H1 (cell line): ENCODE measurements around the gene MRPS30. TPM values are rescaled to one million over a fixed set of nuclear protein-coding genes. Genes with fewer than 3 reads are reported as not detected.

Experiments
- BACH1 ChIP-seq: IDR thresholded peaks from 2 replicates; pipeline ENCODE4 v1.6.1; 2012; ENCODE audit warnings: low read length, improper control_type of control experiment
- CTBP2 ChIP-seq: IDR thresholded peaks from 2 replicates; pipeline ENCODE4 v1.7.0; 2011; ENCODE audit warnings: borderline replicate concordance, mild to moderate bottlenecking, moderate library complexity, mixed read lengths, low read length; ENCODE audit not compliant: insufficient read depth, insufficient read length
- KDM1A ChIP-seq: fragments of 200-600, 300-600 bp; sonication (generic); IDR thresholded peaks from 2 replicates; pipeline ENCODE4 v1.7.1; 2016; ENCODE audit warnings: mild to moderate bottlenecking, low read length, borderline replicate concordance
- SUZ12 ChIP-seq: fragments of 200-600 bp; sonication (generic); IDR thresholded peaks from 2 replicates; pipeline ENCODE4 v1.6.1; 2012; ENCODE audit warnings: mild to moderate bottlenecking, inconsistent platforms, low read length, moderate library complexity, mixed read lengths
- polyA plus RNA-seq, 7 experiments: library from polyadenylated mRNA; depleted of rRNA in 3 of 7; stranded (reverse) in 5 of 7; unstranded in 2 of 7; fragments of >200 nt in 5 of 7; fragments of 200-250 nt in 2 of 7; gene quantifications; 1 replicate in 5 of 7; 2 replicates in 1 of 7; 4 replicates in 1 of 7; pipeline versions ENCODE4 v1.2.1 to v1.2.3, GENCODE V29; 2011 to 2013; ENCODE audit warnings: missing spikeins in 2 of 7, mixed read lengths in 2 of 7
- total RNA-seq: library from RNA; stranded (reverse); fragmentation: NEBNext Ultra II Directional; extraction: Animal tissue kit (Norgen Biotek cat#: 25700); gene quantifications from 2 replicates; pipeline ENCODE4 v1.2.1, GENCODE V29; 2021
- TF ChIP-seq, protein P1 (sequence below): fragments of 300-600 bp; sonication (generic); IDR thresholded peaks from 2 replicates; pipeline ENCODE4 v1.7.1; 2012; ENCODE audit warnings: low read length, moderate library complexity, mild to moderate bottlenecking, inconsistent platforms; ENCODE audit not compliant: insufficient replicate concordance
- TF ChIP-seq, protein P2 (sequence below): IDR thresholded peaks from 2 replicates; pipeline ENCODE4 v1.6.1; 2012; ENCODE audit warnings: inconsistent platforms

Gene MRPS30
- total and polyA plus RNA-seq, 2 of the 8 experiments (the other 6 are each of a cell fraction or from before 2014, with no cell fraction given) = 61.9 to 85.2 TPM

DNA sequence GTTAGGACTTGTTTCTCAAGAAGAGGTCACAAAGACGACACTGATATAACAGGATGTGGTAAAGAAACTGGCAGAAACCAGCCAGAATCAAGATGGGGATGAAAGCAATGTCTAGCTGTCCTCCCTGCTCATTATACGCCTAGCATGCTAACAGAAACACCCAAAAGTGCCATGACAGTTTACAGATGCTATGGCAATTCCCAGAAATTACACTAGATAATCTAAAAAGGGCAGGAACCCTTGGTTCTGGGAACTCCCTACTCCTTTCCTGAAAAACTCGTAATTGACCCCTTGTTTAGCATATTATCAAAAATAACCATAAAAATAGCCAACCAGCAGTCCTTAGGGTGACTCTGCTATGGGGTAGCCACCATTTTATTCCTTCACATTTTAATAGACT is 10.9 kb upstream of the MRPS30 start (continued):
- TF ChIP-seq, protein P1, sequence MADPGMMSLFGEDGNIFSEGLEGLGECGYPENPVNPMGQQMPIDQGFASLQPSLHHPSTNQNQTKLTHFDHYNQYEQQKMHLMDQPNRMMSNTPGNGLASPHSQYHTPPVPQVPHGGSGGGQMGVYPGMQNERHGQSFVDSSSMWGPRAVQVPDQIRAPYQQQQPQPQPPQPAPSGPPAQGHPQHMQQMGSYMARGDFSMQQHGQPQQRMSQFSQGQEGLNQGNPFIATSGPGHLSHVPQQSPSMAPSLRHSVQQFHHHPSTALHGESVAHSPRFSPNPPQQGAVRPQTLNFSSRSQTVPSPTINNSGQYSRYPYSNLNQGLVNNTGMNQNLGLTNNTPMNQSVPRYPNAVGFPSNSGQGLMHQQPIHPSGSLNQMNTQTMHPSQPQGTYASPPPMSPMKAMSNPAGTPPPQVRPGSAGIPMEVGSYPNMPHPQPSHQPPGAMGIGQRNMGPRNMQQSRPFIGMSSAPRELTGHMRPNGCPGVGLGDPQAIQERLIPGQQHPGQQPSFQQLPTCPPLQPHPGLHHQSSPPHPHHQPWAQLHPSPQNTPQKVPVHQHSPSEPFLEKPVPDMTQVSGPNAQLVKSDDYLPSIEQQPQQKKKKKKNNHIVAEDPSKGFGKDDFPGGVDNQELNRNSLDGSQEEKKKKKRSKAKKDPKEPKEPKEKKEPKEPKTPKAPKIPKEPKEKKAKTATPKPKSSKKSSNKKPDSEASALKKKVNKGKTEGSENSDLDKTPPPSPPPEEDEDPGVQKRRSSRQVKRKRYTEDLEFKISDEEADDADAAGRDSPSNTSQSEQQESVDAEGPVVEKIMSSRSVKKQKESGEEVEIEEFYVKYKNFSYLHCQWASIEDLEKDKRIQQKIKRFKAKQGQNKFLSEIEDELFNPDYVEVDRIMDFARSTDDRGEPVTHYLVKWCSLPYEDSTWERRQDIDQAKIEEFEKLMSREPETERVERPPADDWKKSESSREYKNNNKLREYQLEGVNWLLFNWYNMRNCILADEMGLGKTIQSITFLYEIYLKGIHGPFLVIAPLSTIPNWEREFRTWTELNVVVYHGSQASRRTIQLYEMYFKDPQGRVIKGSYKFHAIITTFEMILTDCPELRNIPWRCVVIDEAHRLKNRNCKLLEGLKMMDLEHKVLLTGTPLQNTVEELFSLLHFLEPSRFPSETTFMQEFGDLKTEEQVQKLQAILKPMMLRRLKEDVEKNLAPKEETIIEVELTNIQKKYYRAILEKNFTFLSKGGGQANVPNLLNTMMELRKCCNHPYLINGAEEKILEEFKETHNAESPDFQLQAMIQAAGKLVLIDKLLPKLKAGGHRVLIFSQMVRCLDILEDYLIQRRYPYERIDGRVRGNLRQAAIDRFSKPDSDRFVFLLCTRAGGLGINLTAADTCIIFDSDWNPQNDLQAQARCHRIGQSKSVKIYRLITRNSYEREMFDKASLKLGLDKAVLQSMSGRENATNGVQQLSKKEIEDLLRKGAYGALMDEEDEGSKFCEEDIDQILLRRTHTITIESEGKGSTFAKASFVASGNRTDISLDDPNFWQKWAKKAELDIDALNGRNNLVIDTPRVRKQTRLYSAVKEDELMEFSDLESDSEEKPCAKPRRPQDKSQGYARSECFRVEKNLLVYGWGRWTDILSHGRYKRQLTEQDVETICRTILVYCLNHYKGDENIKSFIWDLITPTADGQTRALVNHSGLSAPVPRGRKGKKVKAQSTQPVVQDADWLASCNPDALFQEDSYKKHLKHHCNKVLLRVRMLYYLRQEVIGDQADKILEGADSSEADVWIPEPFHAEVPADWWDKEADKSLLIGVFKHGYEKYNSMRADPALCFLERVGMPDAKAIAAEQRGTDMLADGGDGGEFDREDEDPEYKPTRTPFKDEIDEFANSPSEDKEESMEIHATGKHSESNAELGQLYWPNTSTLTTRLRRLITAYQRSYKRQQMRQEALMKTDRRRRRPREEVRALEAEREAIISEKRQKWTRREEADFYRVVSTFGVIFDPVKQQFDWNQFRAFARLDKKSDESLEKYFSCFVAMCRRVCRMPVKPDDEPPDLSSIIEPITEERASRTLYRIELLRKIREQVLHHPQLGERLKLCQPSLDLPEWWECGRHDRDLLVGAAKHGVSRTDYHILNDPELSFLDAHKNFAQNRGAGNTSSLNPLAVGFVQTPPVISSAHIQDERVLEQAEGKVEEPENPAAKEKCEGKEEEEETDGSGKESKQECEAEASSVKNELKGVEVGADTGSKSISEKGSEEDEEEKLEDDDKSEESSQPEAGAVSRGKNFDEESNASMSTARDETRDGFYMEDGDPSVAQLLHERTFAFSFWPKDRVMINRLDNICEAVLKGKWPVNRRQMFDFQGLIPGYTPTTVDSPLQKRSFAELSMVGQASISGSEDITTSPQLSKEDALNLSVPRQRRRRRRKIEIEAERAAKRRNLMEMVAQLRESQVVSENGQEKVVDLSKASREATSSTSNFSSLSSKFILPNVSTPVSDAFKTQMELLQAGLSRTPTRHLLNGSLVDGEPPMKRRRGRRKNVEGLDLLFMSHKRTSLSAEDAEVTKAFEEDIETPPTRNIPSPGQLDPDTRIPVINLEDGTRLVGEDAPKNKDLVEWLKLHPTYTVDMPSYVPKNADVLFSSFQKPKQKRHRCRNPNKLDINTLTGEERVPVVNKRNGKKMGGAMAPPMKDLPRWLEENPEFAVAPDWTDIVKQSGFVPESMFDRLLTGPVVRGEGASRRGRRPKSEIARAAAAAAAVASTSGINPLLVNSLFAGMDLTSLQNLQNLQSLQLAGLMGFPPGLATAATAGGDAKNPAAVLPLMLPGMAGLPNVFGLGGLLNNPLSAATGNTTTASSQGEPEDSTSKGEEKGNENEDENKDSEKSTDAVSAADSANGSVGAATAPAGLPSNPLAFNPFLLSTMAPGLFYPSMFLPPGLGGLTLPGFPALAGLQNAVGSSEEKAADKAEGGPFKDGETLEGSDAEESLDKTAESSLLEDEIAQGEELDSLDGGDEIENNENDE = no peak
- TF ChIP-seq, protein P2, sequence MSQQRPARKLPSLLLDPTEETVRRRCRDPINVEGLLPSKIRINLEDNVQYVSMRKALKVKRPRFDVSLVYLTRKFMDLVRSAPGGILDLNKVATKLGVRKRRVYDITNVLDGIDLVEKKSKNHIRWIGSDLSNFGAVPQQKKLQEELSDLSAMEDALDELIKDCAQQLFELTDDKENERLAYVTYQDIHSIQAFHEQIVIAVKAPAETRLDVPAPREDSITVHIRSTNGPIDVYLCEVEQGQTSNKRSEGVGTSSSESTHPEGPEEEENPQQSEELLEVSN = no peak
- no peak for TF ChIP-seq BACH1
- no peak for TF ChIP-seq SUZ12
- no peak for TF ChIP-seq CTBP2
- no peak for TF ChIP-seq KDM1A
